Measurements from ENCODE around the gene AGBL4.

AGBL4 gene

GRCh38 chr1:48916130-48917069, 1107.4 kb downstream of the AGBL4 start:
- H3K27ac Mint-ChIP-seq, result no peak overlapping the region
- H3K4me3 Mint-ChIP-seq, result no peak overlapping the region
- no peaks in the 10 kb centered on the region for H3K4me1 Mint-ChIP-seq
- DNase-seq, result no peak
- CTCF ChIA-PET, result no interaction called here
- H3K9me3 Mint-ChIP-seq, result no peaks in the 10 kb centered on the region
- no peaks in the 10 kb centered on the region for H3K27me3 Mint-ChIP-seq
- H3K36me3 Mint-ChIP-seq, result no peaks in the 10 kb centered on the region

GRCh38 chr1:48908606-48909005, 1115.1 kb downstream of the AGBL4 start:
- Mint-ChIP-seq H3K4me3 (no peak overlapping the region), H3K4me1 (no peaks in the 10 kb centered on the region), H3K36me3 (no peaks in the 10 kb centered on the region), H3K27ac (no peak overlapping the region), H3K9me3 (no peaks in the 10 kb centered on the region), H3K27me3 (no peaks in the 10 kb centered on the region)
- CTCF ChIA-PET, result interaction anchor here (0.6 kb wide), 1 partner anchor 735 kb away, joined by 4 read pairs; no protein-coding TSS in a partner anchor
- no peak for DNase-seq

- DNase-seq, result no peak
- no peak overlapping the region for H3K4me3 Mint-ChIP-seq
- no peaks in the 10 kb centered on the region for H3K9me3 Mint-ChIP-seq
- H3K27me3 Mint-ChIP-seq, result no peaks in the 10 kb centered on the region
- H3K36me3 Mint-ChIP-seq, result no peaks in the 10 kb centered on the region
- CTCF ChIA-PET, result no interaction called here
- H3K27ac Mint-ChIP-seq, result no peak overlapping the region
- no peaks in the 10 kb centered on the region for H3K4me1 Mint-ChIP-seq
Measured at GRCh38 chr1:48906729-48907128, 1117.0 kb downstream of the AGBL4 start.

GRCh38 chr1:48906164-48906563, 1117.6 kb downstream of the AGBL4 start:
- Mint-ChIP-seq H3K27me3 (no peaks in the 10 kb centered on the region), H3K27ac (no peak overlapping the region), H3K4me1 (no peaks in the 10 kb centered on the region), H3K9me3 (no peaks in the 10 kb centered on the region), H3K36me3 (no peaks in the 10 kb centered on the region), H3K4me3 (no peak overlapping the region)
- no peak for DNase-seq
- CTCF ChIA-PET, result no interaction called here

- Mint-ChIP-seq H3K27ac (no peak overlapping the region), H3K27me3 (no peaks in the 10 kb centered on the region), H3K36me3 (no peaks in the 10 kb centered on the region), H3K4me3 (no peak overlapping the region), H3K4me1 (no peaks in the 10 kb centered on the region), H3K9me3 (no peaks in the 10 kb centered on the region)
- CTCF ChIA-PET, result no interaction called here
- DNase-seq, result no peak
Measured at GRCh38 chr1:48903291-48903690, 1120.5 kb downstream of the AGBL4 start.

- CTCF ChIA-PET, result no interaction called here
- Mint-ChIP-seq H3K4me1 (no peaks in the 10 kb centered on the region), H3K27ac (no peak overlapping the region), H3K36me3 (no peaks in the 10 kb centered on the region), H3K4me3 (no peak overlapping the region), H3K27me3 (no peaks in the 10 kb centered on the region), H3K9me3 (no peaks in the 10 kb centered on the region)
- DNase-seq, result no peak
Measured at GRCh38 chr1:48898894-48899293, 1124.9 kb downstream of the AGBL4 start.

- Mint-ChIP-seq H3K36me3 (no peaks in the 10 kb centered on the region), H3K4me3 (no peak overlapping the region), H3K27me3 (peaks cover 3% of the 10 kb centered on the region), H3K27ac (no peak overlapping the region), H3K4me1 (no peaks in the 10 kb centered on the region), H3K9me3 (no peaks in the 10 kb centered on the region)
- no peak for DNase-seq
- CTCF ChIA-PET, result no interaction called here
Measured at GRCh38 chr1:48889615-48890014, 1134.1 kb downstream of the AGBL4 start.

GRCh38 chr1:48889082-48889481, 1134.7 kb downstream of the AGBL4 start:
- no peak for DNase-seq
- CTCF ChIA-PET, result interaction anchor here (0.6 kb wide), 1 partner anchor 1710 kb away, joined by 3 read pairs; no protein-coding TSS in a partner anchor
- H3K9me3 Mint-ChIP-seq, result no peaks in the 10 kb centered on the region
- no peak overlapping the region for H3K4me3 Mint-ChIP-seq
- no peaks in the 10 kb centered on the region for H3K36me3 Mint-ChIP-seq
- H3K4me1 Mint-ChIP-seq, result no peaks in the 10 kb centered on the region
- no peak overlapping the region for H3K27ac Mint-ChIP-seq
- H3K27me3 Mint-ChIP-seq, result peaks cover 3% of the 10 kb centered on the region

- peaks cover 3% of the 10 kb centered on the region for H3K27me3 Mint-ChIP-seq
- no peak overlapping the region for H3K27ac Mint-ChIP-seq
- CTCF ChIA-PET, result interaction anchor here (0.6 kb wide), 1 partner anchor 216 kb away, joined by 3 read pairs; no protein-coding TSS in a partner anchor
- H3K36me3 Mint-ChIP-seq, result no peaks in the 10 kb centered on the region
- no peak for DNase-seq
- H3K4me1 Mint-ChIP-seq, result no peaks in the 10 kb centered on the region
- no peaks in the 10 kb centered on the region for H3K9me3 Mint-ChIP-seq
- H3K4me3 Mint-ChIP-seq, result no peak overlapping the region
Measured at GRCh38 chr1:48887796-48888195, 1136.0 kb downstream of the AGBL4 start.

- Mint-ChIP-seq H3K9me3 (no peaks in the 10 kb centered on the region), H3K27ac (no peak overlapping the region), H3K27me3 (peaks cover 3% of the 10 kb centered on the region), H3K4me3 (no peak overlapping the region), H3K36me3 (no peaks in the 10 kb centered on the region), H3K4me1 (no peaks in the 10 kb centered on the region)
- DNase-seq, result no peak
- CTCF ChIA-PET, result interaction anchor here (2.5 kb wide), 1 partner anchor 12 kb away, joined by 5 read pairs; no protein-coding TSS in a partner anchor
Measured at GRCh38 chr1:48882020-48882419, 1141.7 kb downstream of the AGBL4 start.

- H3K36me3 Mint-ChIP-seq, result no peaks in the 10 kb centered on the region
- H3K27me3 Mint-ChIP-seq, result no peaks in the 10 kb centered on the region
- H3K4me3 Mint-ChIP-seq, result no peak overlapping the region
- no peak overlapping the region for H3K27ac Mint-ChIP-seq
- CTCF ChIA-PET, result interaction anchor here (1.4 kb wide), 1 partner anchor 8 kb away, joined by 4 read pairs; no protein-coding TSS in a partner anchor
- no peaks in the 10 kb centered on the region for H3K4me1 Mint-ChIP-seq
- DNase-seq, result no peak
- no peaks in the 10 kb centered on the region for H3K9me3 Mint-ChIP-seq
Measured at GRCh38 chr1:48878191-48878940, 1145.4 kb downstream of the AGBL4 start.

GRCh38 chr1:48876330-48876785, 1147.4 kb downstream of the AGBL4 start:
- Mint-ChIP-seq H3K27me3 (no peaks in the 10 kb centered on the region), H3K4me3 (no peak overlapping the region), H3K36me3 (no peaks in the 10 kb centered on the region), H3K4me1 (no peaks in the 10 kb centered on the region), H3K27ac (no peak overlapping the region), H3K9me3 (no peaks in the 10 kb centered on the region)
- no peak for DNase-seq
- CTCF ChIA-PET, result no interaction called here

GRCh38 chr1:48875552-48876329, 1148.0 kb downstream of the AGBL4 start:
- H3K27me3 Mint-ChIP-seq, result no peaks in the 10 kb centered on the region
- no peaks in the 10 kb centered on the region for H3K36me3 Mint-ChIP-seq
- no peak overlapping the region for H3K27ac Mint-ChIP-seq
- H3K9me3 Mint-ChIP-seq, result no peaks in the 10 kb centered on the region
- CTCF ChIA-PET, result no interaction called here
- no peak for DNase-seq
- H3K4me1 Mint-ChIP-seq, result no peaks in the 10 kb centered on the region
- H3K4me3 Mint-ChIP-seq, result no peak overlapping the region

- CTCF ChIA-PET, result no interaction called here
- H3K4me3 Mint-ChIP-seq, result no peak overlapping the region
- no peaks in the 10 kb centered on the region for H3K9me3 Mint-ChIP-seq
- H3K36me3 Mint-ChIP-seq, result no peaks in the 10 kb centered on the region
- H3K27ac Mint-ChIP-seq, result no peak overlapping the region
- no peaks in the 10 kb centered on the region for H3K27me3 Mint-ChIP-seq
- H3K4me1 Mint-ChIP-seq, result no peaks in the 10 kb centered on the region
- DNase-seq, result no peak
Measured at GRCh38 chr1:48873944-48874343, 1149.8 kb downstream of the AGBL4 start.
